RWPE1 (cell line): Measurements from ENCODE around the gene MGAT5.

ENCODE experiments used
- CTCF ChIA-PET: fragments of 350-600 bp; sonication (Branson Sonifier 250); formaldehyde crosslinking; extraction: SDS; loops from one replicate; lab custom pipeline; 2021; lab: Yijun Ruan, JAX
- POLR2A ChIA-PET: fragments of 400-600 bp; formaldehyde crosslinking; extraction: SDS; loops from one replicate; lab custom pipeline; 2020; ENCODE audit warnings: antibody characterized with exemption; ENCODE audit not compliant: low non-redundant PET; lab: Yijun Ruan, JAX
- DNase-seq: peaks from one replicate; pipeline ENCODE4 v3.0.0; 2012; ENCODE audit warnings: low spot score
- H3K27ac ChIP-seq: fragments of 450-650 bp; 2 replicates; pipeline ENCODE4 v1.5.1; 2017
- CTCF ChIP-seq: fragments of 450-650 bp; conservative IDR thresholded peaks from 2 replicates; pipeline ENCODE4 v1.5.1; 2017; ENCODE audit warnings: low read depth, mild to moderate bottlenecking

MGAT5 gene

GRCh38 chr2:134445985-134446382 lies 192.1 kb downstream of the MGAT5 start:
- ChIA-PET CTCF (interaction anchor here (0.6 to 1.1 kb wide), 2 partner anchors 387 to 519 kb away, joined by 3 read pairs; no protein-coding TSS in a partner anchor), POLR2A (no interaction called here)
- no peak overlapping the region for H3K27ac ChIP-seq
- no peak for DNase-seq
- no peak for TF ChIP-seq CTCF

GRCh38 chr2:134446383-134447017 lies 192.6 kb downstream of the MGAT5 start:
- CTCF ChIA-PET: interaction anchor here (1.1 kb wide), 1 partner anchor 387 kb away, joined by 3 read pairs; no protein-coding TSS in a partner anchor
- no peak for TF ChIP-seq CTCF
- POLR2A ChIA-PET: no interaction called here
- peak; percentile 34 for DNase-seq
- no peak overlapping the region for H3K27ac ChIP-seq

- no peak for TF ChIP-seq CTCF
- CTCF ChIA-PET: interaction anchor here (0.7 to 1.1 kb wide), 2 partner anchors 178 to 654 kb away, joined by 3 read pairs; no protein-coding TSS in a partner anchor
- POLR2A ChIA-PET: no interaction called here
These were observed 193.8 kb downstream of the MGAT5 start for GRCh38 chr2:134447669-134448068.

GRCh38 chr2:134448650-134449049 lies 194.8 kb downstream of the MGAT5 start:
- ChIA-PET CTCF (interaction anchor here (0.6 to 2.3 kb wide), 4 partner anchors 17 to 179 kb away, joined by 3 to 9 read pairs (median 3); no protein-coding TSS in a partner anchor), POLR2A (no interaction called here)
- no peak for TF ChIP-seq CTCF
- no peak overlapping the region for H3K27ac ChIP-seq
- no peak for DNase-seq

More at GRCh38 chr2:134447669-134448068, 193.8 kb downstream of the MGAT5 start:
- DNase-seq: no peak
- H3K27ac ChIP-seq: no peak overlapping the region

- DNase-seq: no peak
- TF ChIP-seq CTCF: no peak
- CTCF ChIA-PET: interaction anchor here (0.7 to 2.3 kb wide), 2 partner anchors 18 to 40 kb away, joined by 3 to 9 read pairs; no protein-coding TSS in a partner anchor
- no peak overlapping the region for H3K27ac ChIP-seq
- POLR2A ChIA-PET: no interaction called here
These were observed 195.3 kb downstream of the MGAT5 start for GRCh38 chr2:134449157-134449556.

GRCh38 chr2:134449751-134450513 lies 196.1 kb downstream of the MGAT5 start:
- no peak for TF ChIP-seq CTCF
- POLR2A ChIA-PET: no interaction called here
- no peak overlapping the region for H3K27ac ChIP-seq
- CTCF ChIA-PET: interaction anchor here (0.6 to 2.3 kb wide), 15 partner anchors 9 to 565 kb away, joined by 3 to 10 read pairs (median 4); no protein-coding TSS in a partner anchor
- no peak for DNase-seq
